ENCODE measurements around the gene ATR. TPM values are rescaled to one million over a fixed set of nuclear protein-coding genes. Genes with fewer than 3 reads are reported as not detected.

The ATR gene
- polyA plus RNA-seq, 1 donor (not counting 4 experiments of a cell fraction or from before 2014, with no cell fraction given), result 30.8 TPM

GRCh38 chr3:142495103-142495502 lies 83.4 kb downstream of the ATR start:
- Histone ChIP-seq H3K27me3 (ENCODE audit: control insufficient read depth, extremely low read depth, insufficient read depth, low read length) (no peaks in the 10 kb centered on the region), H3K27ac (ENCODE audit: control insufficient read depth, insufficient read depth, low read length) (no peak overlapping the region), H3K4me3 (ENCODE audit: control insufficient read depth in 2 of 3, extremely low read depth in 1 of 3, insufficient read depth in 2 of 3, low read depth in 1 of 3, low read length in 3 of 3) (no peak overlapping the region), H3K9me1 (ENCODE audit: control insufficient read depth, extremely low read depth, insufficient read depth, low read length) (no peaks in the 10 kb centered on the region), H3K36me3 (ENCODE audit: control insufficient read depth in 2 of 2, extremely low read depth in 1 of 2, insufficient read depth in 2 of 2, low read length in 2 of 2) (peaks cover 6 to 10% of the 10 kb centered on the region in 2 experiments), H3K4me1 (ENCODE audit: control insufficient read depth, extremely low read depth, insufficient read depth, low read length) (no peaks in the 10 kb centered on the region), H4K20me1 (ENCODE audit: control insufficient read depth, extremely low read depth, insufficient read depth, low read length) (no peaks in the 10 kb centered on the region), H3K9me3 (ENCODE audit: control insufficient read depth, low read depth, low read length) (no peaks in the 10 kb centered on the region), H3K9ac (ENCODE audit: control insufficient read depth, extremely low read depth, insufficient read depth, low read length) (no peak overlapping the region), H2AFZ (ENCODE audit: control insufficient read depth, low read length) (no peak overlapping the region), H3K4me2 (ENCODE audit: control insufficient read depth, extremely low read depth, insufficient read depth, low read depth, low read length) (no peak overlapping the region), H3K79me2 (ENCODE audit: control insufficient read depth, insufficient read depth, low read length) (no peaks in the 10 kb centered on the region)
- no peak for FAIRE-seq
- dilution Hi-C loops (cut with MboI; ENCODE audit: extremely low pct_ligation_motif_present, low sequenced_read_pairs), result no loop called here
- DNase-seq (ENCODE audit: low read depth, low spot score), result no peak
- no peak for TF ChIP-seq EZH2 (IDR thresholded peaks at IDR 0.05; ENCODE audit: low read length)
- TF ChIP-seq, protein P1, sequence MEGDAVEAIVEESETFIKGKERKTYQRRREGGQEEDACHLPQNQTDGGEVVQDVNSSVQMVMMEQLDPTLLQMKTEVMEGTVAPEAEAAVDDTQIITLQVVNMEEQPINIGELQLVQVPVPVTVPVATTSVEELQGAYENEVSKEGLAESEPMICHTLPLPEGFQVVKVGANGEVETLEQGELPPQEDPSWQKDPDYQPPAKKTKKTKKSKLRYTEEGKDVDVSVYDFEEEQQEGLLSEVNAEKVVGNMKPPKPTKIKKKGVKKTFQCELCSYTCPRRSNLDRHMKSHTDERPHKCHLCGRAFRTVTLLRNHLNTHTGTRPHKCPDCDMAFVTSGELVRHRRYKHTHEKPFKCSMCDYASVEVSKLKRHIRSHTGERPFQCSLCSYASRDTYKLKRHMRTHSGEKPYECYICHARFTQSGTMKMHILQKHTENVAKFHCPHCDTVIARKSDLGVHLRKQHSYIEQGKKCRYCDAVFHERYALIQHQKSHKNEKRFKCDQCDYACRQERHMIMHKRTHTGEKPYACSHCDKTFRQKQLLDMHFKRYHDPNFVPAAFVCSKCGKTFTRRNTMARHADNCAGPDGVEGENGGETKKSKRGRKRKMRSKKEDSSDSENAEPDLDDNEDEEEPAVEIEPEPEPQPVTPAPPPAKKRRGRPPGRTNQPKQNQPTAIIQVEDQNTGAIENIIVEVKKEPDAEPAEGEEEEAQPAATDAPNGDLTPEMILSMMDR (optimal IDR thresholded peaks at IDR 0.05 in 1 of 3, IDR thresholded peaks at IDR 0.05 in 1 of 3, conservative IDR thresholded peaks at IDR 0.05 in 1 of 3; ENCODE audit: extremely low read depth in 1 of 3, insufficient read depth in 2 of 3, low read length in 3 of 3), result no peak

DNA sequence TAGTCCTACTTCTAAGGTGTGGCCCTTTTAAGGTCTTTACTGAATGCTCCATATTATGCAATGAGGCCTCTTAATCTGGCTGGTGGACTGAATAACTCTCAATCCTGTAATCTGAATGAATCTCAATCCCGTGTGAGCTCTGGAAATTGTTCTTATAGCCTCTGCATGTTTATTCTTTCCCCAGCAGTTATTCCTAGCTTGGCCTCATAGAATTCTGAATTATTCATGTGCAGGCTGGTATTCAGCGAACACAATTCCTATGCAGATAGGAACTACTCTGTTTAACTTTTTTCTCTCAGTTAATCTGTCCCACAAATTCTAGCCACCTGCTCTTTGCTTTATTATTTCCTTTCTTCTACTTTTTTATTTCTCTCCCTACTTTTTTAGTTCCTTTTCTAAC lies 86.3 kb downstream of the ATR start:
- FAIRE-seq, result no peak
- dilution Hi-C loops (cut with MboI; ENCODE audit: extremely low pct_ligation_motif_present, low sequenced_read_pairs), result no loop called here

More for the DNA sequence above, 86.3 kb downstream of the ATR start:
- Histone ChIP-seq H2AFZ (ENCODE audit: control insufficient read depth, low read length) (no peak overlapping the region), H3K4me3 (ENCODE audit: control insufficient read depth in 2 of 3, extremely low read depth in 1 of 3, insufficient read depth in 2 of 3, low read depth in 1 of 3, low read length in 3 of 3) (no peak overlapping the region), H3K27me3 (ENCODE audit: control insufficient read depth, extremely low read depth, insufficient read depth, low read length) (no peaks in the 10 kb centered on the region), H3K79me2 (ENCODE audit: control insufficient read depth, insufficient read depth, low read length) (no peaks in the 10 kb centered on the region), H3K9ac (ENCODE audit: control insufficient read depth, extremely low read depth, insufficient read depth, low read length) (no peak overlapping the region), H4K20me1 (ENCODE audit: control insufficient read depth, extremely low read depth, insufficient read depth, low read length) (no peaks in the 10 kb centered on the region), H3K9me1 (ENCODE audit: control insufficient read depth, extremely low read depth, insufficient read depth, low read length) (no peaks in the 10 kb centered on the region), H3K4me2 (ENCODE audit: control insufficient read depth, extremely low read depth, insufficient read depth, low read depth, low read length) (no peak overlapping the region), H3K9me3 (ENCODE audit: control insufficient read depth, low read depth, low read length) (no peaks in the 10 kb centered on the region), H3K4me1 (ENCODE audit: control insufficient read depth, extremely low read depth, insufficient read depth, low read length) (no peaks in the 10 kb centered on the region), H3K36me3 (ENCODE audit: control insufficient read depth in 2 of 2, extremely low read depth in 1 of 2, insufficient read depth in 2 of 2, low read length in 2 of 2) (peaks cover 9 to 13% of the 10 kb centered on the region in 2 experiments), H3K27ac (ENCODE audit: control insufficient read depth, insufficient read depth, low read length) (no peak overlapping the region)
- DNase-seq (ENCODE audit: low read depth, low spot score), result no peak
- TF ChIP-seq, protein P1 (optimal IDR thresholded peaks at IDR 0.05 in 1 of 3, IDR thresholded peaks at IDR 0.05 in 1 of 3, conservative IDR thresholded peaks at IDR 0.05 in 1 of 3; ENCODE audit: extremely low read depth in 1 of 3, insufficient read depth in 2 of 3, low read length in 3 of 3), result no peak
- no peak for TF ChIP-seq EZH2 (IDR thresholded peaks at IDR 0.05; ENCODE audit: low read length)
